Gastroesophageal sphincter (tissue), 3 donors: ENCODE data around the gene KIF5A.
"Not testable (repeated sequence)": the region's sequence is repeated elsewhere in the genome, so short reads cannot be mapped to it uniquely, and the experiment has no call there.

Experiments used
- POLR2A ChIP-seq, 2 donors: fragments of 450-650 bp; IDR thresholded peaks; one replicate each; pipeline ENCODE4 v1.6.1; 2017; ENCODE audit warnings: antibody characterized with exemption in 2 of 2, mild to moderate bottlenecking in 2 of 2, moderate library complexity in 1 of 2
- POLR2AphosphoS5 ChIP-seq: sonication (generic); formaldehyde crosslinking; IDR thresholded peaks from one replicate; pipeline ENCODE4 v1.6.1; 2017; ENCODE audit warnings: antibody characterized with exemption
- TF ChIP-seq, protein P1 (sequence below), 4 experiments: fragments of 200-600 bp in 2 of 4; fragments of 450-650 bp in 2 of 4; sonication (generic) in 1 of 4; IDR thresholded peaks; one replicate each; pipeline ENCODE4 v1.5.1; 2017 to 2019; ENCODE audit warnings: antibody characterized with exemption in 4 of 4, mild to moderate bottlenecking in 2 of 4, moderate library complexity in 2 of 4

DNA sequence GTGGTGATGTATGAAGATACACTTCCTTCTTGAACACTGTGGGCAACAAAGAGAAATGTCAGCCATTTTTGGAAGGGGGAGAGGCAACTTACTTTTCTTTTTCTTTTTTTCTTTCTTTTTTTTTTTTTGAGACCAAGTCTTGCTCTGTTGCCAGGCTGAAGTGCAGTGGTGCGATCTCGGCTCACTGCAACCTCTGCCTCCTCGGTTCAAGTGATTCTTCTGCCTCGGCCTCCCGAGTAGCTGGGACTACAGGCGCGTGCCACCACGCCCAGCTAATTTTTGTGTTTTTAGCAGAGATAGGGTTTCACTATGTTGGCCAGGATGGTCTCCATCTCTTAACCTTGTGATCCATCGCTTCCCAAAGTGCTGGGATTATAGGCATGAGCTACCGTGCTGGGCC, 32.1 kb upstream of the KIF5A start:
- TF ChIP-seq, protein P1, sequence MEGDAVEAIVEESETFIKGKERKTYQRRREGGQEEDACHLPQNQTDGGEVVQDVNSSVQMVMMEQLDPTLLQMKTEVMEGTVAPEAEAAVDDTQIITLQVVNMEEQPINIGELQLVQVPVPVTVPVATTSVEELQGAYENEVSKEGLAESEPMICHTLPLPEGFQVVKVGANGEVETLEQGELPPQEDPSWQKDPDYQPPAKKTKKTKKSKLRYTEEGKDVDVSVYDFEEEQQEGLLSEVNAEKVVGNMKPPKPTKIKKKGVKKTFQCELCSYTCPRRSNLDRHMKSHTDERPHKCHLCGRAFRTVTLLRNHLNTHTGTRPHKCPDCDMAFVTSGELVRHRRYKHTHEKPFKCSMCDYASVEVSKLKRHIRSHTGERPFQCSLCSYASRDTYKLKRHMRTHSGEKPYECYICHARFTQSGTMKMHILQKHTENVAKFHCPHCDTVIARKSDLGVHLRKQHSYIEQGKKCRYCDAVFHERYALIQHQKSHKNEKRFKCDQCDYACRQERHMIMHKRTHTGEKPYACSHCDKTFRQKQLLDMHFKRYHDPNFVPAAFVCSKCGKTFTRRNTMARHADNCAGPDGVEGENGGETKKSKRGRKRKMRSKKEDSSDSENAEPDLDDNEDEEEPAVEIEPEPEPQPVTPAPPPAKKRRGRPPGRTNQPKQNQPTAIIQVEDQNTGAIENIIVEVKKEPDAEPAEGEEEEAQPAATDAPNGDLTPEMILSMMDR (IDR thresholded peaks at IDR 0.05), result not testable (repeated sequence)
- TF ChIP-seq POLR2A (IDR thresholded peaks at IDR 0.05); POLR2AphosphoS5: not testable (repeated sequence)
